Posterior vena cava (tissue), 2 donors: Measurements from ENCODE around the gene MTUS2. TPM values are rescaled to one million over a fixed set of nuclear protein-coding genes. Genes with fewer than 3 reads are reported as not detected.

Experiments used
- DNase-seq: peaks from one replicate; pipeline ENCODE4 v3.0.0-alpha.2; 2020; ENCODE audit warnings: low spot score
- intact Hi-C, 2 donors: fragments of 100-400 bp; cut with DNase I; formaldehyde crosslinking; loops; one replicate each; pipeline versions ENCODE4 v1.14.1 to v1.14.2; 2022 to 2023
- total RNA-seq, 2 donors: library from RNA; stranded (reverse); fragmentation: NEBNext Ultra II Directional; extraction: Animal tissue kit (Norgen Biotek cat#: 25700); gene quantifications; one replicate each; pipeline ENCODE4 v1.2.1, GENCODE V29; 2021
- donor health status: DM: yes; HTN: yes; CAD: no.
- donor health status: DM: yes; HTN: yes; CAD: no.

The MTUS2 gene
- total RNA-seq, 2 donors from 2014 or later, result 0.69 to 0.71 TPM

- intact Hi-C loops, result no loop called here
- no peak for DNase-seq
Observed at GRCh38 chr13:29131881-29132668, 311.9 kb downstream of the MTUS2 start.

GRCh38 chr13:29136341-29136740 lies 316.2 kb downstream of the MTUS2 start:
- no peak for DNase-seq
- intact Hi-C loops, result no loop called here

- intact Hi-C loops, result no loop called here
Observed at GRCh38 chr13:29137016-29137415, 316.9 kb downstream of the MTUS2 start.

GRCh38 chr13:29137995-29138394 lies 317.9 kb downstream of the MTUS2 start:
- DNase-seq, result no peak
- intact Hi-C loops, result no loop called here

More at GRCh38 chr13:29137016-29137415, 316.9 kb downstream of the MTUS2 start:
- DNase-seq, result no peak

- intact Hi-C loops, result no loop called here
Observed at GRCh38 chr13:29140277-29140676, 320.1 kb downstream of the MTUS2 start.

GRCh38 chr13:29143847-29144246 lies 323.7 kb downstream of the MTUS2 start:
- intact Hi-C loops, result no loop called here

More at GRCh38 chr13:29140277-29140676, 320.1 kb downstream of the MTUS2 start:
- no peak for DNase-seq

GRCh38 chr13:29154390-29154789 lies 334.3 kb downstream of the MTUS2 start:
- intact Hi-C loops, result no loop called here
- no peak for DNase-seq

More at GRCh38 chr13:29143847-29144246, 323.7 kb downstream of the MTUS2 start:
- DNase-seq, result no peak

GRCh38 chr13:29156136-29156535 lies 336.0 kb downstream of the MTUS2 start:
- intact Hi-C loops, result no loop called here
- no peak for DNase-seq

- intact Hi-C loops, result no loop called here
Observed at GRCh38 chr13:29159871-29160270, 339.7 kb downstream of the MTUS2 start.

GRCh38 chr13:29160862-29161261 lies 340.7 kb downstream of the MTUS2 start:
- intact Hi-C loops, result no loop called here
- no peak for DNase-seq

More at GRCh38 chr13:29159871-29160270, 339.7 kb downstream of the MTUS2 start:
- DNase-seq, result no peak

GRCh38 chr13:29161676-29162075 lies 341.5 kb downstream of the MTUS2 start:
- intact Hi-C loops, result no loop called here
- no peak for DNase-seq

- DNase-seq, result no peak
- intact Hi-C loops, result no loop called here
Observed at GRCh38 chr13:29162638-29163235, 342.6 kb downstream of the MTUS2 start.

- intact Hi-C loops, result no loop called here
- no peak for DNase-seq
Observed at GRCh38 chr13:29164116-29164515, 344.0 kb downstream of the MTUS2 start.

GRCh38 chr13:29165216-29165615 lies 345.1 kb downstream of the MTUS2 start:
- no peak for DNase-seq
- intact Hi-C loops, result no loop called here

GRCh38 chr13:29165840-29166239 lies 345.7 kb downstream of the MTUS2 start:
- DNase-seq, result no peak

GRCh38 chr13:29170436-29171082 lies 350.4 kb downstream of the MTUS2 start:
- intact Hi-C loops, result no loop called here
- DNase-seq, result no peak

More at GRCh38 chr13:29165840-29166239, 345.7 kb downstream of the MTUS2 start:
- intact Hi-C loops, result no loop called here

GRCh38 chr13:29171244-29171643 lies 351.1 kb downstream of the MTUS2 start:
- intact Hi-C loops, result no loop called here
- no peak for DNase-seq

- intact Hi-C loops, result no loop called here
- no peak for DNase-seq
Observed at GRCh38 chr13:29174093-29174492, 354.0 kb downstream of the MTUS2 start.

- intact Hi-C loops, result no loop called here
- DNase-seq, result no peak
Observed at GRCh38 chr13:29175250-29175873, 355.2 kb downstream of the MTUS2 start.

GRCh38 chr13:29180055-29180454 lies 359.9 kb downstream of the MTUS2 start:
- intact Hi-C loops, result no loop called here
- DNase-seq, result no peak
